GM21737 (cell line): ENCODE data around the gene PLCB2.
A peak's percentile ranks its signal among the peaks of the same experiment; 100 is the strongest.

Experiments
- ATAC-seq: cut with Tn5 transposase; IDR thresholded peaks from one replicate; pipeline ENCODE4 v1.9.1; 2021; ENCODE audit warnings: mild to moderate bottlenecking, moderate library complexity; ENCODE audit not compliant: unreplicated experiment

PLCB2 gene

DNA sequence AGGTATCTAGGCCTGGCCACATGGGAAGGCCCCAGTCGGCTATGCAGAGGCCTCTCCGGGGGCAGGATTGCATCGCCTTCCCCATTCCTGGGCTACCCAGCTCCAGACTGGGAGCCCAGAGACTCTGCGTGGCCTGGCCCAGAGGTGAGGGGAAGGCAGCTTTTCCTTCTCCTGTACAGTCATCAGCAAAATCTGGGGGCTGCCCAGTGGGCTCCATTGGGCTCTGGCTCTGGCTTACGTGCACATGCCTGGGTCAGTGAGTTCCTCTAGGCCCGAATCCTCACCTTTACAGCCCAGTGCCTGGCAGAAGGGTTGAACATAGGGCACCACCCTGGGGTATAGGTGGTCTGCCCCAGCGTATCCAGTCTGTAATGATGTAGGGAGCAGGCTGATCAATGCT is 20.9 kb downstream of the PLCB2 start:
- ATAC-seq, result no peak

DNA sequence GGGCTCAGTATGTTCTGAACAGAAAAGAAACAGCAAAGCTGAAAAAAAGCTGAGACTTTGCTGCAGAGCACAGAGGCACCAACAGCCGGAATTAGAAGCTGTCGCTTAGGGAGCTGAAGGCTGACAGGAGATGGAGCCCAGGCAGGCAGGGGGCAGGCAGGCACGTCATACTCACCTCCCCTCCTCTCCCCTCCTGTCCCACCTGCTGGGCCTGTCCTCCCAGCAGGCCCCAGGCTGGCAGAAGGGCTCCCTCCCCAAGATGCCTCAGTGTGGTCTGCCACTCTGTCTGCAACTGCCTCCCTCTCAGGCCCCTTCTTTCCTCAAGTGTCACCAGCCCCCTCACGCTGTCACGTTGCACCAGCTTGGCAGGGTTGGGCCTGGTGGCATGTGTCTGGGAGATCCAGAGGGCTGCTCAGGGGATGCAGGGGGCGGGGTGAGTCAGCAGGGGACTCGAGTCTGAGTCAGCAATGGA is 21.6 kb downstream of the PLCB2 start:
- ATAC-seq, result no peak

DNA sequence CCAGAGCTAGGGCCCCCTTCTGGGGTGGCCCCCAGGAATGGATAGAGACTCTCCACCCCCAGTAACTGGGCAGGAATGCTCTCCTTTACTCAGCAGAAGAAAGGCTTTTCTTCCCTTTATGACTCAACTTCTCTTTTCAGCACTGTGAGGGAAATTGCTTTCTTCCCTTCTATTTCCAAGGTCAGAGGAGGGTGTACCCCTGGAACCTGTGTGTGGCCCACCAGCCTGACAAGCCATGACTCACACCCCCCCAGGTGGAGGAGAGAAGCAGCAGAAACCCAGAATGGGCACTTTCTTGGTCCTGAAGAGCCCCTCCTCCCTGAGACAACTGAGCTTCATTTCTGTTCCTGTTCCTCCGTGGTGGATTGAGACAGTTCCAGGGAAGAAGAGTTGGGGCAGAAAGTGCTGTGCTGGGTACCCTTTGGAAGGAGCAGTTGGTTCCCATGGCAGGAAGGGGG is 22.2 kb downstream of the PLCB2 start:
- no peak for ATAC-seq

DNA sequence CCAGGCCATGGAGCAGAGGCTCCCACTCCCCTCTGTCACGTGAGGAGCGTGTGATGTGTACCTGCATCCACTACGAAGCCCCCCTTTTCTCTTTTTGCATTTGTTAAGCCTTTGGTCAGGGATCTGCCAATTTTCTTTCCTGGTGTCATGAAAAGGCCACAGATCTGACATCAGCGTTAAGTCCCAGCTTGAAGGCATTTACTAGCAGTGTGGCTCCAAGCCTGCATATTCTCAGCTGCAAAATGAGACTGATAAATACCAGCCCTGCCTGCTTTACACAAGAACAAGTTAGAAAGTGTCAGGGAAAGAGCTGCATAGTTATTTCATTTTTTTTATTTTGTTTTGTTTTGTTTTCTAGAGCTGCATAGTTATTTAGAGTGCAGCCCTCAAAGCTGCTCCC is 22.6 kb downstream of the PLCB2 start:
- no peak for ATAC-seq

DNA sequence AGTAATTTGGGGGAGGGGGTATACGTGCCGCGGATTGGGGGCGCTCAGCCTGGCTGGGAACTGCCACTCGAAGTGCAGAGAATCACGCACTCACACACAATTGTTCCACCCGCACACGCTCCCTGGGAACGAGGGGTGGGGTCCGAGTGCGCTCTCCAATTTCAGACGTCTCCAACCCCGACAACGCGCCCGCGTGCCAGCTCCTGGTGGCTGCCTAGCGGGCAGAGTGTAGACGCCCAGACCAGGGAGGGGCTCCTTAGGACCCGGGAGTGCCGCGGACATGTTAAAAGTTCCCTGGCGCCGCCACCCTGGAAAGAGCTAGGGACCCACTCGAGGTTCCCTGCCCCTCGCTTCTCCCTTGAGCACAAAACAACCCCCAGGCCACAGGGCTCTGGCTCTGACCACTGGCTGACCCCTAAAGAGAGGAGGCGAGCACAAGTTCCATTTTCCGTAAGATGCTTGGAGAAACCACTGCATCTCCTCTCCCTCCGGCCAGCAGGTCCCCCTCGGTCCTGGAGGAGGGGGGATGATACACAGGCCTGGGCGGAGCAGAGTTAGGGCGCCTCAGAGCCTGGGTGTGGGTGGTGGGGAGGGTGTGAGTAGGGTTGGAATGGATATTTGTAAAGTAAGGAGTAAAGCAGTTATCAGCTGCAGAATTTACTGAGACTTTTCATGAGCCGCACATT is 24.0 kb downstream of the PLCB2 start:
- ATAC-seq, result no peak

DNA sequence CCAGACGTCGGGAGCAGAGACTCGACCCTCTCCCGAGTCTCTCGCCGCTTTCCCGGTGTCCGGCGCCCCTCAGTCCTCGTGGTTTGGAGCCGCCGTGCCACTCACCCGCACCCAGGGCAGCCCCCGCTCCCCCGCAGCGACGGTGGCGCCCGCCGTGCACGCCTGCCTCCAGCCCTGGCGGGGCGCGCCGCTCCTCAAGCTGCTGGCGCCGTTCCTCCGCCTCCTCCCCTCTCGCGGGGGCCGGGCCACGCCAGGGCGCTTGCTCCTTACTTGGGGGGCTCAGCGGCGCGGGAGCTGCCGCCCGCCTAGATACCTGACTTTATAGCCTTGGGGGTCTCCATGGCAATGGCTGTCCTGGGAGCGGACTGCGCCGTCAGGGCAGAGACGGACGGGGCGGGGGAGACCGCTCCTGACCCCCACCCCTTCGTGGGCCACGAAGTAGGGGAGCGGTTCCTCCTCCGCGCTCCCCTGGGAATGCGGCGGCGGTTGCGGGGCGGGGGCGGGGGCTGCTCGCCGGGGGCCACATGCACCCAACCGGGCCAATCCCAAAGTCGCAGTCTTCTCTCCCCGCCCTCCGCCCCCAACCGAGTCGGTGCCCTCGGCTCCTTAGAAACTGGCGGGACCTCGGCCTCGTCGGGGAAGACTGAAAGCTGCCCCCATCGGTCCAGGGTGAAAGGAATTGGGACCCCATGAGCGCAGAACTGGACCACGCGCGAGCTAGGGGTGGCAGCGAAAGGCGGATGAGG is 24.7 kb downstream of the PLCB2 start, which contains the start of gene ANKRD63:
Gene ANKRD63, minus strand, starts transcription at position 196 of the 746 bp plus-strand sequence. CDS start 478 bp downstream, outside the sequence.
- peak; percentile 18 for ATAC-seq

DNA sequence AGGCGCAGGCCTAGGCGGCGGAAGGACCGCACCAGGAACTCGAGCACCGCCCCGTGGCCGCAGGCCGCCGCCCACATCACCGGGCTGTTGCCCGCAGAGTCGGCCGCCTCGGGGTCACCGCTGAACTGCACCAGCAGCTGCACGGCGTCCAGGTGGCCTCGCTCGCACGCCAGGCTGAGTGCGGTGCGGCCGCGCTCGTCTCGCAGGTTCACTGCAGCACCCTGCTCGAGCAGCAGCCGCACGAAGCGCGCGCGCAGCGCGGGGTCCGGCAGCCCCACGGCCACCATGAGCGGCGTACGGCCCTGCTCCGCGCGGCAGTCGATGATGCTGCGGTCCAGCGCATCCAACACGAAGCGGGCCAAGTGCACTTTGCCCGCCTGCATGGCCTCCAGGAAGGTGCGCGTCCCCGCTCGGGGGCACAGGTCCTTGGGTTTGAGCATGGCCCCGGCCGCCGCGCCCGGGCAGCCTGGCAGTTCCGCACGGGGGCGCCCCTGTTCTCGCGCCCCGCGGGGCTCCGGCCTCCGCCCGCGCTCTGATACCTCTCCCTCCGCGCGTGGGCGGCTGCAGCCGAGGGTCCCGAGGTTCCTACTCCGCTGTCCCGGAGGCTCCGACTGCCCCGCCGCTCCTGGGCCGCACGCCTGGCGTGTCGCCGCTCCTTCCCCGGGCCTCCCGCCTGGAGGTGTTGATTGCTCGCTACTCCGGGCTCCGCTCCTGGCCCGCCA is 25.4 kb downstream of the PLCB2 start:
- peak; percentile 48 for ATAC-seq

DNA sequence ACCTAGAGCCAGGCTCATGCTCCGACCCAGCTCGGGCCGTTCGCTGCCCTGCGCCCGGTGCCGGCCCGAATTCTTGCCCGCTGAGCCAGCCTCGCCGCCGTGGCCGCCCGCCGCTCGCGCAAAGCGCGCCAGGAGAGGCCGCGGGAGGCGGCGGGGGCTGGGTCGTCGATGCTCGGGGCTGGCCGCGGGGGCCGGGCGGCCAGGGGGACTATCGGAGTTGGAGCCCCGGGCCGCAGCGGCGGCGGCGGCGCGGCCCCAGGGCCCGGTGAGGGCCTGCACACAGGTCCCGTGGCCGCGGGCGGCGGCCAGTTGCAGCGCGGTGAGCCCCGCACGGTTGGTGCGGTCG is 26.0 kb downstream of the PLCB2 start:
- ATAC-seq, result no peak

DNA sequence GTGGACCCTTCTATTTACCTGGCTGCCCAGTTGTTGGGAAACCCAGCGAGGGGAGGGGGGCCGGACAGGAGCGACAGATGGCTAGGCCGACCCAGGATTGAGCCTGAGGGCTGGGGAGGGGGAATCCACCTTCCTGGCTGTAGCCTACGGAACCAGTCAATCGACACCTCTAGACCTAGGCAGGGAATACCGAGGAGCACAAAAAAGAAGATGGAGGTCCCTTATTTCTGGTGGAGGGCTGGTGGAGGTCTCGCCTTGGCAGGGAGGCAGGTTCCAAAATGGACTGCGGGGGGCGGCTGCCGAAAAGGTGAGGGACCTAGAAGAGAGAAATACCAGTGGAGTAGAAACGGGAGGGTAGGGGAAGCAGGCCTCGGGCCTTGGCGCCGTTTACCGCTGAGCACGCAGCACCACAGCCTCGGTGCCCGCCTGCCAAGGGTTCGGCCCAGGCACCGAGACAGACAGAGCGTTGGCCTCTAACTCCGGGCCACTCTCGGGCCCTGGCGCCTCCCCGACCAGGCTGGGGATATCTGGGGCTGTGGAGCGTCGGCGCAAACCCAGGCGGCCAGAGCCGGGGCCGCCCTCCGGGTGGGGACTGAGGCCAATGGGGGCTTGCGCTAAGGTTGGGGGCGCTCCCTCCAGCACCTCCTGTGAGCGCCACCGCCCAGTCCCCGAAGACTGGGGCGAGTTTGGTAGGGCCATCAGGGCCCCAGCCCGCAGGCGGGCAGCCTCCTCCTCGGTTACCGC is 26.5 kb downstream of the PLCB2 start:
- no peak for ATAC-seq

DNA sequence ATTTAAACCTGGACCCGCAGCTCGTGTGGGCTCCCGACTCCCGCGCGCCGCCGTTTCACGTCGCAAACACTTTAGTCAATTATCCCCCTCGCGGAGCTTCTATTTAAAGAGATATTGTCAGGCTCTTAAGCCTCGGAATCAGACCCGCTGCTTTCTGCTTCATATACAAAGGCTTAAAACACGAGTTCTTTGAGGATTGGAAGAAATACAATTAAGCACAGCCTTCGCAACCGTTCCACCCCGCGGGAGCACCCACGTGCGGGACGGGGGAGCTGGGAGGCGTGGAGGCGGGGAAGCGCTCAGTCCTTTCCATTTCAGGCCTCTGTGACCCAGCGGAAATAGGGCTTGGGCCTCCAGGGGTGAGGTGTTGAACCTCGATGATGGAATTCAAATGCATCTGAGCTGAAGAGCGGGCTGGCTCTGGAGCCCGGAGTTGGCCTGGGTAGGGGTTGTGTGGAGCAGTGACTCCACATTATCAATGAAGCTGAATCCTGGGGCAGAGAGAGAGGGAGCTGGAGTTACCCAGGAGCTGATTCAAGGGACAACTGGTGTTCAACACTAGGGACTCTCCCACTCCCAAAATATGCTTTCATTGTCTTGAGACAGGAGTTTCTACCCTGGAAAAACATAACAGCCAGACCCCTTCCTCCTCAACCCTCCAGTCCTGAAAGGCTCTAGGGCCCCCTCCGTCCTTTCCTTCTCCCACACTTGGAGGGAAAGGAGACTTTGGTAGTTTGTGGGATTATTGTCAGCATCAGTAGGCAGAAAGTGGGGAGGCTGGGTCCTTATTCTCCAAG is 27.3 kb downstream of the PLCB2 start:
- no peak for ATAC-seq

DNA sequence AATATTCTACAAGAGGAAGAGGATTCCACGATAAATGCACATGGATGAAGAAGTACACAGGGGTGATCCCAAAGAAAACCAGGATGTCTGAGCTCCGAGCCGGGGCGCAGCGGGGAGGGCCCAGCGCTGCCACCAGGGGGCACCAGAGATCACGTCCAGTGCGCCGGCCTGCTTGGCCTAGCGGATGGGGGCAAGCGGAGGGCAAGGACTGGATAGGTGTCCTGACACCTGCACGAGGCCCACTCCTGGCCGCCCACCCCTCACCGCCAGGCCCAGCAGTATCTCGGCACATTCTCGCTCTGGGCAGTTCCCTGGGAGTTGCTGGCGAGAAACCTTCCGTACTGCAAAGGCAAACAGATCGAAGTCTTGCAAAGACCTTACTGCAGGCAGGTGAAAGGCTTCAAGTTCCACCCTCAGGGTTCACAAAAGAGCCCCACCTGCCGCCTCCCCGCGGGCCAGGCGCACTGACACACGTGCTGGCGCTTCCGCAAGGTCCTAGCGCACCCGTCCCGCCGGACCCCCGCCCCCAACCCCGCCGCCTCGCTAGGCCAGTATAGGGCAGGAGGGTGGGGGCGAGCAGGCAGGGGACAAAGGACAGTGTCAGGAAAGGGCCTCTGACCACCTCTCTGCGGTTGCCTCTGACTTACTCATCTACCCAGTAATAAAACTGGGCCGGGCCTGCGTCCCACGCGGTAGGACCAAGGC is 28.1 kb downstream of the PLCB2 start:
- no peak for ATAC-seq

DNA sequence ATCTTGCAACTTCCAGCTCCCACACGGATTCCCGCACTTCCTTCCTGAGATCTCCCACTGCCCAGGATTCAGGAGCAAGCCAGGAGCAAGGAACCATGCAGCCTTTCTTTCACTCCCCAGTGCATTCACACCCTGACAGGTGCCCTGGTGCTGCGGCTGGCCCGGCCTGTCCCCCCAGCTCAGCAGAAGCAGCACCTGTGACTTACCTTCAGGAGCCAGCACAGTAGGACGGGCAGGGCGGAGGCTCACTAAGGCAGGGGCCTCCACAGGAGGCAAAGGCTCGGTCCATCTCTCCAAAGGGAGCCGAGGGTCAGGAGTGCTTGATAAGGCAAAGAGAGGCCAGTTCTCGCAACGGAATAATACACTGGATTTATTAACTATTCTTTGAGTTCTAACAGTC is 29.7 kb downstream of the PLCB2 start:
- no peak for ATAC-seq

DNA sequence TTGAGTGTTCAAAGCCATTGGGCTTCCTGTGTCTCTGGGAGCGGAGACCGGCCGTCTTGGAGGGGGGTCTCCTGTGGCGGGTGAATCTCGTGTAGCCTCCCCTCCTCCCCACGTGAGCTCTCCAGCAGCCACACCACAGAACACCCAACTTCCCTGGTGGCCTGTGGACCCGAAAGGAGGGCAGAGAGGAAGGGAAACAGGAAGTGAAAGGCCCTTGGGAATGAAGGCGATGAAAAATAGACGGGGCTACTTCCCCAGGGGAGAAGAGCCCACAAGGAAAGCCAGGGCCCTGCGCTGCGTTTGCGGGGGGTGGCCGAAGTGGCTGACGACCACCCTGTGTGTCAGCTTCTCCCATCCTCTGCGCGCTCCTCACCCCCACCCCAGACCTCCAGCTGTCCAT is 30.3 kb downstream of the PLCB2 start:
- no peak for ATAC-seq

DNA sequence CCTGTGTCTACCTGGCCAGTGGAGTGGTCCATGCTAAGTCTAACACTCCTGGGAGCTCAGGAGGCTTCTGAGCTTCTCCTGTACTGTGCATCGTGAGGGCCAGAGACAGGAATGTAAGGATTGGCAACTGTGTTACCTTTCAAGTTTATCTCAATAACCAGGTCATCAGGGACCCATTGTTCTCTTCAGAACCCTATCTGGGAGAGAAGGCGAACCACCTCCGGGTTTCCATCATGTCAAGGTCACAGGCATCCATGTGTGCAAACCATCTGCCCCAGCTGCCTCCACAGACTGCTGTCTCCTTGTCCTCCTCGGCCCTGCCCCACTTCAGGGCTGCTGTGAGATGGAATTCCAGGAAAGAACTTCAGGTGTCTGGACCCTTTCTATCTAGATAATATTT is 30.8 kb downstream of the PLCB2 start:
- ATAC-seq, result no peak

DNA sequence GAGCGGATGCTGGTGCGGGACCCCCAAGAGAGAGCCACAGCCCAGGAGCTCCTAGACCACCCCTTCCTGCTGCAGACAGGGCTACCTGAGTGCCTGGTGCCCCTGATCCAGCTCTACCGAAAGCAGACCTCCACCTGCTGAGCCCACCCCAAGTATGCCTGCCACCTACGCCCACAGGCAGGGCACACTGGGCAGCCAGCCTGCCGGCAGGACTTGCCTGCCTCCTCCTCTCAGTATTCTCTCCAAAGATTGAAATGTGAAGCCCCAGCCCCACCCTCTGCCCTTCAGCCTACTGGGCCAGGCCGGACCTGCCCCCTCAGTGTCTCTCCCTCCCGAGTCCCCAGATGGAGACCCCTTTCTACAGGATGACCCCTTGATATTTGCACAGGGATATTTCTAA is 31.8 kb downstream of the PLCB2 start:
- no peak for ATAC-seq

DNA sequence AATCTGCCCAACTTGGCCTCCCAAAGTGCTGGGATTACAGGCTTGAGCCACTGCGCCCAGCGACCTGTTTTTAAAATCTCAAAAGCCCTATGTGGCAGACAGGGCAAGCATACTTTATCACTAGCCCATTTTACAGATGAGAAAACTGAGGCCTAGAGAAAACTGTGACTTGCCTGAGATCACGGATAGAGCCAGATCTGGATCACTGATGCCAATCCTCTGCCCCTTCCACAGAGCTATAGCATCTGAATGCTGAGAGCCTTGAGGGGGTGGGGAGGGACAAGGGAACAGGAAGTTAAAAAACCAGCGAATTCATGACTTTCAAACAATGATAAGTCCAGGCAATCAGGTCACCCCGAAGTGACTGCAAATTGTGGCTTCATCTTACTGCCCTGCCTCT is 32.2 kb downstream of the PLCB2 start:
- no peak for ATAC-seq

DNA sequence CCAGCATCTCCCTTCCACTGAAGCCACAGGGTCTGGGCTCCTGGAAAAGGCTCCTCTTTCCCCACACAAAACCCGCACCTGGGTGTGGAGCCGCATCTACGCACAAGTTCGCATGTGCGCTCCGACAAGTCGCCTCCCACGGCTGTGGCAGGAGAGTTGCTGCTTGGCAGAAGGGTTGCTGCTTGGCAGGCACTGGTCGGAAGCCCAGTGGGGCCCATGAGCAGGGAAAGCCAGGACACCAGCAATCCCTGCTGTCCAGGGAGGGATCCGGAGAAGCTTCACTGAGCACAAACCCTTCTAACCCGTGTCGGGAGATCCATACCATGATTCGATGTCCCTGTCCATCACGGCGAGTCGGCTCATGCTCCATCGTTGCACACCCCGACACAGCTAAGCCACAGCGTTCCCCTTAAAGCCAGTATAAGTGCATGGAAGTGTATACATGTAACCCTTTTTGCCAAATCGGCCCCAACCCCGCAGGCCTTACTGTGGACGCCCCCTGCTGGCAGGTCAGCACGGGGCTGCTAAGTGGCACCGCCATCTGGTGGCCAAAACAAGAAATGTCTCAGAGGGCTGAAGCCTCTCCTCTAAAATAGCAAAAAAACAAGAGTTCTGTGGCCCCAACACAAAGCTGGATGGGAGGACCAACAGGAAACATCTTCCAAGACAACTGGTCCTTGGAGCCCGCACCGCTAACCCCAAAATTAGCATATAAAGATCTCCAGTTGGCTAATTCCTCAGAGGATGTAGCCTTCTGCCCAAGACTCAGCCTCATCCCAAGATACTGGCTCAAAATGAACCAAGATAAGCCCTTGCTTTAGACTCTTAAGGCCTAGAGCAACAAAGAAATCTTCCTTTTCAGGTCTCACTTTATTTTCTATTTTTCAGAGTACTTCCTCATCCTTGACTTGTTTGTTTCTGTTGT is 33.1 kb downstream of the PLCB2 start:
- ATAC-seq, result no peak

DNA sequence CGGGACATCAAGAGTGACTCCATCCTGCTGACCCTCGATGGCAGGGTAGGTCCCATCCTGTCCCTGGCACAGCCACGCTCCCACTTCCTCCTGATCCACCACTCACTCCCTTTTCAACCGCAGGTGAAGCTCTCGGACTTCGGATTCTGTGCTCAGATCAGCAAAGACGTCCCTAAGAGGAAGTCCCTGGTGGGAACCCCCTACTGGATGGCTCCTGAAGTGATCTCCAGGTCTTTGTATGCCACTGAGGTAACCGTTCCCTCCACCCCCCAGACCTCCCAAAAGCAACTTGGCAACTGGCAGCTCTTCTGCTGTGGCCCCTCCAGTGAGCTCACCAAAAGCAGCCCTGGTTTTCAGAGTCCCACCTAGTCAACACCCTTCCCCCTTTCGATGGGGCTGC is 34.3 kb downstream of the PLCB2 start:
- ATAC-seq, result no peak
